HEK293 (cell line): ENCODE measurements around the gene LEP.
A peak's percentile ranks its signal among the peaks of the same experiment; 100 is the strongest.

Source experiments
- GFI1B ChIP-seq: fragments of 450-650 bp; formaldehyde crosslinking; IDR thresholded peaks from 2 replicates; pipeline ENCODE4 v1.5.1; 2016; ENCODE audit warnings: missing biosample characterization, missing genetic modification characterization
- GLIS1 ChIP-seq: fragments of 450-650 bp; formaldehyde crosslinking; IDR thresholded peaks from 2 replicates; pipeline ENCODE4 v1.5.1; 2016; ENCODE audit warnings: missing biosample characterization, missing genetic modification characterization
- KLF1 ChIP-seq: fragments of 450-650 bp; formaldehyde crosslinking; IDR thresholded peaks from 2 replicates; pipeline ENCODE4 v1.5.1; 2016; ENCODE audit warnings: missing biosample characterization, missing genetic modification characterization
- PRDM10 ChIP-seq: fragments of 450-650 bp; formaldehyde crosslinking; IDR thresholded peaks from 2 replicates; pipeline ENCODE4 v1.5.1; 2016; ENCODE audit warnings: missing biosample characterization, missing genetic modification characterization
- REST ChIP-seq: fragments of 450-650 bp; formaldehyde crosslinking; IDR thresholded peaks from 2 replicates; pipeline ENCODE4 v1.5.1; 2016; ENCODE audit warnings: missing biosample characterization, missing genetic modification characterization
- SETDB1 ChIP-seq: IDR thresholded peaks from one replicate; pipeline ENCODE4 v1.6.1; 2017; ENCODE audit warnings: mild to moderate bottlenecking, low read length, moderate library complexity, mixed read lengths; ENCODE audit not compliant: insufficient read length
- SP3 ChIP-seq: fragments of 450-650 bp; formaldehyde crosslinking; IDR thresholded peaks from 2 replicates; pipeline ENCODE4 v1.5.1; 2016; ENCODE audit warnings: missing biosample characterization, missing genetic modification characterization
- ZBTB10 ChIP-seq: fragments of 450-650 bp; formaldehyde crosslinking; IDR thresholded peaks from 2 replicates; pipeline ENCODE4 v1.5.1; 2016; ENCODE audit warnings: missing biosample characterization, missing genetic modification characterization
- ZBTB48 ChIP-seq: fragments of 450-650 bp; formaldehyde crosslinking; IDR thresholded peaks from 2 replicates; pipeline ENCODE4 v1.5.1; 2016; ENCODE audit warnings: missing biosample characterization, missing genetic modification characterization
- ZFP3 ChIP-seq: fragments of 450-650 bp; formaldehyde crosslinking; IDR thresholded peaks from 2 replicates; pipeline ENCODE4 v1.5.1; 2016; ENCODE audit warnings: low read depth, missing biosample characterization, missing genetic modification characterization
- ZFP37 ChIP-seq: fragments of 450-650 bp; formaldehyde crosslinking; IDR thresholded peaks from 2 replicates; pipeline ENCODE4 v1.5.1; 2016; ENCODE audit warnings: missing biosample characterization, missing genetic modification characterization
- ZFP69B ChIP-seq: fragments of 450-650 bp; formaldehyde crosslinking; IDR thresholded peaks from 2 replicates; pipeline ENCODE4 v1.5.1; 2016; ENCODE audit warnings: missing biosample characterization, missing genetic modification characterization
- ZNF140 ChIP-seq: fragments of 450-650 bp; formaldehyde crosslinking; IDR thresholded peaks from 2 replicates; pipeline ENCODE4 v1.5.1; 2016; ENCODE audit warnings: missing biosample characterization, missing genetic modification characterization
- ZNF157 ChIP-seq: fragments of 450-650 bp; formaldehyde crosslinking; IDR thresholded peaks from 2 replicates; pipeline ENCODE4 v1.5.1; 2016; ENCODE audit warnings: missing biosample characterization, missing genetic modification characterization
- ZNF391 ChIP-seq: fragments of 450-650 bp; formaldehyde crosslinking; IDR thresholded peaks from 2 replicates; pipeline ENCODE4 v1.5.1; 2016; ENCODE audit warnings: low read depth, missing biosample characterization, missing genetic modification characterization, borderline replicate concordance
- ZNF404 ChIP-seq: fragments of 450-650 bp; formaldehyde crosslinking; IDR thresholded peaks from 2 replicates; pipeline ENCODE4 v1.5.1; 2017; ENCODE audit warnings: missing biosample characterization, missing genetic modification characterization
- ZNF513 ChIP-seq: fragments of 450-650 bp; IDR thresholded peaks from 2 replicates; pipeline ENCODE4 v1.5.1; 2018; ENCODE audit warnings: missing biosample characterization, missing genetic modification characterization
- ZNF518A ChIP-seq: fragments of 450-650 bp; formaldehyde crosslinking; conservative IDR thresholded peaks from 2 replicates; pipeline ENCODE4 v1.5.1; 2016; ENCODE audit warnings: low read depth, missing biosample characterization, missing genetic modification characterization
- ZNF529 ChIP-seq: fragments of 450-650 bp; formaldehyde crosslinking; IDR thresholded peaks from 2 replicates; pipeline ENCODE4 v1.5.1; 2017; ENCODE audit warnings: missing genetic modification characterization, missing biosample characterization; ENCODE audit not compliant: insufficient replicate concordance
- ZNF560 ChIP-seq: fragments of 450-650 bp; formaldehyde crosslinking; IDR thresholded peaks from 2 replicates; pipeline ENCODE4 v1.5.1; 2017; ENCODE audit warnings: missing biosample characterization, missing genetic modification characterization, borderline replicate concordance
- ZNF561 ChIP-seq: fragments of 450-650 bp; IDR thresholded peaks from 2 replicates; pipeline ENCODE4 v1.5.1; 2018; ENCODE audit warnings: missing biosample characterization, missing genetic modification characterization, borderline replicate concordance
- ZNF585B ChIP-seq: fragments of 450-650 bp; formaldehyde crosslinking; IDR thresholded peaks from 2 replicates; pipeline ENCODE4 v1.5.1; 2016; ENCODE audit warnings: missing biosample characterization, missing genetic modification characterization
- ZNF776 ChIP-seq: fragments of 450-650 bp; formaldehyde crosslinking; IDR thresholded peaks from 2 replicates; pipeline ENCODE4 v1.5.0; 2017; ENCODE audit warnings: missing biosample characterization, missing genetic modification characterization, borderline replicate concordance

Gene LEP

GRCh38 chr7:128194533-128195282 is 46.4 kb upstream of the LEP start (continued):
- TF ChIP-seq REST, result no peak
- TF ChIP-seq ZFP69B (tag by site-specific recombination), result no peak
- TF ChIP-seq ZBTB48 (tag by site-specific recombination), result no peak
- no peak for TF ChIP-seq KLF1 (tag by site-specific recombination)
- peak; percentile 21; the same call in 1 of the 2 replicates for TF ChIP-seq ZNF157 (tag by site-specific recombination)
- no peak for TF ChIP-seq PRDM10 (tag by site-specific recombination)
- 0 out of 2 replicates have a peak, but pooled peaks have one; percentile 40 for TF ChIP-seq ZNF518A
- TF ChIP-seq ZFP3, result no peak
- peak; percentile 32 for TF ChIP-seq ZNF529 (tag by site-specific recombination)
- TF ChIP-seq ZFP37, result no peak
- TF ChIP-seq ZNF560 (tag by site-specific recombination), result no peak
- TF ChIP-seq ZBTB10, result no peak
- TF ChIP-seq ZNF391 (tag by site-specific recombination), result peak; percentile 75; the same call in 1 of the 2 replicates
- no peak for TF ChIP-seq ZNF585B (tag by site-specific recombination)
- no peak for TF ChIP-seq ZNF140 (tag by site-specific recombination)
- TF ChIP-seq ZNF776 (tag by site-specific recombination), result no peak
- peak; percentile 74 for TF ChIP-seq SETDB1
- no peak for TF ChIP-seq GFI1B (tag by site-specific recombination)
- TF ChIP-seq ZNF404 (tag by site-specific recombination), result no peak
- TF ChIP-seq ZNF561 (tag by site-specific recombination), result no peak
- no peak for TF ChIP-seq GLIS1 (tag by site-specific recombination)
- TF ChIP-seq SP3 (tag by site-specific recombination), result no peak
- TF ChIP-seq ZNF513 (tag by site-specific recombination), result peak; percentile 60
